ENCODE data around the gene PTPN12.
A peak's percentile ranks its signal among the peaks of the same experiment; 100 is the strongest.
"Not testable (repeated sequence)": the region's sequence is repeated elsewhere in the genome, so short reads cannot be mapped to it uniquely, and the experiment has no call there.

The PTPN12 gene

DNA sequence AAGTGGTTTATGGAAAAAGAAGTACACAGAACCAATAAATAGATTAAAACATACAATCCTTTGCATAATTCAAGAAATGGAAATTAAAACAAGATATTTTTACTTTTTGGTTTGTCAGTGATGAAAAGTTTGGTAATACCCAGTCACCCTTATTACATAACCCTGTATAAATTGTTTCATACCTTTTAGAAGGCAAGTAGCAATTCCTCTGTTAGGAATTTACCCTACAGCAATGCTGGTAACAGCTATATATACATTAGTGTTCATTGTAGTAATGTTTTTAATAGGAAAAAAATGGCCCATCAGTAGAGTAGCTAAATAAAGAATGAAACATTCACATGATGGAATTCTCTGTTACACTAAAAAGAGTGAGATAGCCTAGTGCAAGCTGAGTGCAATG, 42.7 kb downstream of the PTPN12 start:
- DNase-seq (ENCODE audit: low spot score): no peak

DNA sequence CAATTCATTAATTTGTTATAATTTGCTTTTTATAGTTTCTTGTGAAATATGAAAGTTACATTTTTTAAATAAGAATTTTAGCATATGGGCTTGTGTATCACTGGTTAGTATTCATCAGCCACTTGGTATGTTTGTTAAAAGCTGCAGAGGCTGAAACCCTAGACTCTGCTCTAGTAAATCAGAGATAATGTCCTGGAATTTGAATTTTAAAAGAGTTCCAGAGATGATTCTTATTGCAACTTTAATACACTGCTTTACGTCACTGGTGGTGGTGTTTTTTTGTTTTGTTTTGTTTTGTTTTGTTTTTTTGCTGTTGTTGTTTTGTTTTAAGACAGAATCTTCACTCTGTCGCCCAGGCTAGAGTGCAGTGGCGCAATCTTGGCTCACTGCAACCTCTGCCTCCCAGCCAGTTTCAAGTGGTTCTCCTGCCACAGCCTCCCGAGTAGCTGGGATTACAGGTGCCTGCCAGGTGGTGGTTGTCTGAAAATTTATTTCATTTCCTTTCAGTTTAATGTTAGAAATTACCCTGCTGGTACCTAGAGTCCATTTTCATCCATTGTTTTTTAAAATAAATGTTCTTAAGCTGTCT, 43.8 kb downstream of the PTPN12 start:
- DNase-seq (ENCODE audit: low spot score): no peak

DNA sequence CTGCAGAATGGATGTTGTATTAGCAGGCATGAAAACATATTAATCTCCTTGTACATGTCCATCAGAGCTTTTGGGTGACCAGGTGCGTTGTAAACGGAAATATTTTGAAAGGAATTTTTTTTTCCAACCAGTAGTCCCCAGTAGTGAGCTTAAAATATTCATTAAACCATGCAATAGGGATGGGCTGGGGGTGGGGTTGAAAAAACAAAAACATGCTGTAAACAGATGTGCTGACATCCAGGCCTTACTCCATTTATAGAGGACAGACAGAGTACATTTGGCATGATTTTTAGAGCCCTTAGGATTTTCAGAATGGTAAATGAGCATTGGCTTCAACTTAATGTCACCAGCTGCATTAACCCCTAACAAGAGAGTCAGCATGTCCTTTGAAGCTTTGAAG, 50.2 kb downstream of the PTPN12 start:
- DNase-seq (ENCODE audit: low spot score): no peak

DNA sequence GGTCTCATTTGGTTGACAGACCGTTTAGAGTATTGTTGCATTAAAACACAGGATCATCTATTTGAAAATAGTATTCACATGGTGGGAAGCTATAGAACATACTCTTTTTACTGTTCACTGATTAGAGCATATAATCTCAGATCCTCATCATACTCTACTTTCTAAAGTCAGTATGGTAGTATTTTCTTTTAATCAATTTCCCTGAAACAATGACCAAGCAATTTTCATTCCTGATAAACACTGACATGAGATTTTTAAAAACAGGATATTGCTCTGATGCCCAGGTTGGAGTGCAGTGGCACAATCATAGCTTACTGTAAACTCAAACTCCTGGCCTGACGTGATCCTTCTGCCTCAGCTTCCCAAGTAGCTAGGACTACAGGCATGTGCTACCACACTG, 63.9 kb downstream of the PTPN12 start:
- no peak for DNase-seq (ENCODE audit: low spot score)

DNA sequence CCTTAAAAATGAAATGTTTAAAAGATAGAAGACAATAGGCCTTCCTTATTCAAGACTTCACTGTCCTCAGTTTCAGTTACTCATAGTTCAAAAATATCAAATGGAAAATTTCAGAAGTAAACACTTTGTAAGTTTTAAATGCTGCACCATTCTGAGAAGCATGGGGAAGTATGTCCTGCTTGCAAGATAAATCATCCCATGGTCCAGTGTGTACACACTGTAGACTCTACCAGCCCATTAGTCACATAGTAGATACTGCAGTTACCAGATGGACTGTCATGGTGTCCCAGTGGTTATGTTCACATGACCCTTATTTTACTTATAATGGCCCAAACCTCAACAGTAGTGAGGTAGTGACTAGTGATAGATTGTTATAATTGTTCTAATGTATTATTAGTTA, 69.5 kb downstream of the PTPN12 start:
- DNase-seq (ENCODE audit: low spot score): no peak

DNA sequence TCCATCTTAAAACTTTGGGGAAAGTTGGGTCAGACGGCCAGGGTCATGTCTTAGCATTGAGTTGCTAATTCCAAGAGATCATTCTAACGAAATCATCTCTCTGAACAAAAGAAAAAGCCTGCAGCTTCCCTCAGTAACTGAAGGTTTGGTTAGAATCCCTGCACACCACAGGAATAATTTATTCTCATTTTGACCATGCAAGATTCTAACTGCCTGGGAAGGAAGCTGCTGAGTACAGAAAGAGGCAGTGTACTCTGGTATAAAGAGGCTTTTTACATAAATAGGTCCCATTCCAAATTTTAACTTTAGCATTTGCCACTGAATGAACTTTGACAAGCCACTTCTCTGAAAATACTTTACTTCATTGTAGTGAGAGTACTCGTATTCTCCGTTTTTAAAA, 82.2 kb downstream of the PTPN12 start:
- DNase-seq (ENCODE audit: low spot score): no peak

DNA sequence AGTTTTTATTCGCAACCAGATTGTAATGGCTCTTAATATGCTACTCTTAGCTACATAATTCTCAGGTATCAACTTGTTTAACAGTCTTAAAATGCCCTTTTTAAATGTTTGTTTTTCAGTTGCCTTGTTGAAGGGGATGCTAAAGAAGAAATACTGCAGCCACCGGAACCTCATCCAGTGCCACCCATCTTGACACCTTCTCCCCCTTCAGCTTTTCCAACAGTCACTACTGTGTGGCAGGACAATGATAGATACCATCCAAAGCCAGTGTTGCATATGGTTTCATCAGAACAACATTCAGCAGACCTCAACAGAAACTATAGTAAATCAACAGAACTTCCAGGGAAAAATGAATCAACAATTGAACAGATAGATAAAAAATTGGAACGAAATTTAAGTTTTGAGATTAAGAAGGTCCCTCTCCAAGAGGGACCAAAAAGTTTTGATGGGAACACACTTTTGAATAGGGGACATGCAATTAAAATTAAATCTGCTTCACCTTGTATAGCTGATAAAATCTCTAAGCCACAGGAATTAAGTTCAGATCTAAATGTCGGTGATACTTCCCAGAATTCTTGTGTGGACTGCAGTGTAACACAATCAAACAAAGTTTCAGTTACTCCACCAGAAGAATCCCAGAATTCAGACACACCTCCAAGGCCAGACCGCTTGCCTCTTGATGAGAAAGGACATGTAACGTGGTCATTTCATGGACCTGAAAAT, 89.7 kb downstream of the PTPN12 start:
- DNase-seq (ENCODE audit: low spot score): no peak

DNA sequence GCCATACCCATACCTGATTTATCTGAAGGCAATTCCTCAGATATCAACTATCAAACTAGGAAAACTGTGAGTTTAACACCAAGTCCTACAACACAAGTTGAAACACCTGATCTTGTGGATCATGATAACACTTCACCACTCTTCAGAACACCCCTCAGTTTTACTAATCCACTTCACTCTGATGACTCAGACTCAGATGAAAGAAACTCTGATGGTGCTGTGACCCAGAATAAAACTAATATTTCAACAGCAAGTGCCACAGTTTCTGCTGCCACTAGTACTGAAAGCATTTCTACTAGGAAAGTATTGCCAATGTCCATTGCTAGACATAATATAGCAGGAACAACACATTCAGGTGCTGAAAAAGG, 90.2 kb downstream of the PTPN12 start:
- DNase-seq (ENCODE audit: low spot score): no peak

DNA sequence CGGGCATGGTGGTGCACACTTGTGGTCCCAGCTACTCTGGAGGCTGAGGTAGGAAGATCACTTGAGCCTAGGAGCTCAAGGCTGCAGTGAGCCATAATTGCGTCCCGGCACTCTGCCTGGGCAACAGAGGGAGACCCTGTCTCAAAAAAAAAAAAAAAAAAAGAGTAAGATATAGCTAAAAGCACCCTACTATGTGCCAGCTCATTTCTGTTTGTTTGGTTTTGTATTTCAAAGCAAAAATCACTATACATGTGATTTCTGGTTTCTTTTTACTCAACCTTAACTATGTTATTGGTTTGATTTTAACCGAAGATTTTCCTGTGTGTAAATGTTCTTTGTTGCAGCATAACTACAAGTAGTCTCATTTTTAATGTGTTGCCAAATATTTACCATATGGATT, 92.7 kb downstream of the PTPN12 start:
- DNase-seq (ENCODE audit: low spot score): no peak

DNA sequence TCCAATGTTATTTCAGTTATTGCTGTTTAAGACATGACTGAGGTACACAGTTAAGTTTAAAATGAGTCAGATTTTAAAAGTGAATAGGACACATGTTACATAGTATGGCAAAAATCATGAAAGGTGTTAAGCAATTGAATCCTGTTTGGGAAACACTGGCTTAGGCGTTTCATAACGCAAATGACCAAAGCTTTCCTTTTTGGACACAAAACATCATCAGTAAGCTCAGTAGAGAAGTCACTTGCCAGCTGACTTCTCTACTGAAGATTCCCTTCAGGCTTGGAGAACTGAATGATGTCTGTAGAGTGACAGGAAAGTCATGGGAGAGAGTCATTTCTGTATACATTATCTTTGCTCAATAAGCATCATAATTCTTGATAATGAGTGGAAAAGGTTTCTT, 94.7 kb downstream of the PTPN12 start:
- no peak for DNase-seq (ENCODE audit: low spot score)

DNA sequence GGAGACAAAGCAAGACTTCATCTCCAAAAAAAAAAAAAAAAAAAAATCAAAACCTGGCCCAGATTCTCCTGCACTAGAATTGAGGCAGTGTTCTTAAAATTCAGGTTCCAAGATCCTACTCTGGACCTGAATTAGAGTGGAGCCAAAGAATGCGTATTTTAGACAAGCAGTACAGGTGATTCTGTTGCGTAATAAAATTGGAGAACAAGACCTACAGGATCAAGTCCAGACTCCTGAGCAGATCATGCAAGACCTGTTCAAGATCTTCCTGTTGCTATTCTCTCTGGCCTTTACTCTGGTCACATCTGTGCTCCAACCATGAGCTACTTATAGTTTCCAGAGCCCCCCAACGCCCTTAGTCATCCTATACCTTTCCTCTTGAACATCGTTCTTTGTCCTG, 107.7 kb downstream of the PTPN12 start:
- DNase-seq (ENCODE audit: low spot score): no peak

DNA sequence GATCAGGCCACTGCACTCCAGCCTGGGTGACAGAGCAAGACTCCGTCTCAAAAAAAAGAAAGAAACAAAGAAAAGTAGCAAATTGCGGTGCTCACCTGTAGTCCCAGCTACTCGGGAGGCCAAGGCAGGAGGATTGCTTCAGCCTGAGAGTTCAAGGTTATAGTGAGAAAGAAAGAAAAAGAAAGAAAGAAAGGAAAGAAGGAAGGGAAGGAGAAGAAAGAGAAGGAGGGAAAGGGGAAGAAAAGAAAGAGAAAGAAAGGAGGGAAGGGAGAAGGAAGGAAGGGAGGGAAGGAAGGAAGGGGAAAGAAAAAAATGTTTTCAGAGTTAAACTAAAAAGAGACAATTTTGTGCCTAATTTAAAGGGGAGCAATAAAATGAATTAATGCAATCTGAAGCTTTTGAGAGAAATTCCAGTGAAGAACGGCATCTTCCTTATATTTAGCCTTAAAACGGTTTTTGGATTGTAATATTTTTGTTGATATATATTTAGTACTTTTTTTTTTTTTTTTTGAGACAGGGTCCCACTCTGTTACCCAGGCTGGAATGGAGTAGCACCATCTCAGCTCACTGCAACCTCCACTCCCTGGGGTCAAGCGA, 111.7 kb downstream of the PTPN12 start:
- DNase-seq (ENCODE audit: low spot score): no peak

DNA sequence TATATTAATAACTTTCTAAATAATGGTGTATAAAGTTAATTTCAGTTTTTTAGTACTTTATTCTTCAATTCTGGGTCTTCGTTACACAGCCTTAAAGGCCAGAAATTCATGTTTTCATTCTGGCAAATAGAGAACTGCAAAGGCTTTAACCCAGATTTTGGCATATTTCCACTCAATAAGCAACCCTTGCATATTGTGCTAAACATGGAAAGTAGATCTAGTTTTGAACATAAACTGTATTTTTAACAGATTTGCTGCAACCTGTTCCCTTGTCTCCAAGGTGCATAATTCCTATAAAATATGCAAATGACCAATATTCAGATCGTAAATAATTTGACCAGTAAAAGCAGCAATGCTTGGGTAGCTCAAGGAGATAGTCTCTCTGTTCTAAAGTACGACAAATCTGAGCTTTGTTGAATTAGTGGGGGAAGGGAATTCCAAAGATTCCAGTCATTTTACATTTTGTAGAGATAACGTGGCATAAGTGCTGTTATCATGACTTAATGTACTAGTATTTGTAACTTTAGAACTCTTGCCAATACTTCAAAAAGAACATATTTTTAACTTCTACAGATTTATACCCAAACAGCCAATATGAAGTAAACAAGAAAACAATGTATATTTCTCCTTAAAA, 112.7 kb downstream of the PTPN12 start:
- no peak for DNase-seq (ENCODE audit: low spot score)

DNA sequence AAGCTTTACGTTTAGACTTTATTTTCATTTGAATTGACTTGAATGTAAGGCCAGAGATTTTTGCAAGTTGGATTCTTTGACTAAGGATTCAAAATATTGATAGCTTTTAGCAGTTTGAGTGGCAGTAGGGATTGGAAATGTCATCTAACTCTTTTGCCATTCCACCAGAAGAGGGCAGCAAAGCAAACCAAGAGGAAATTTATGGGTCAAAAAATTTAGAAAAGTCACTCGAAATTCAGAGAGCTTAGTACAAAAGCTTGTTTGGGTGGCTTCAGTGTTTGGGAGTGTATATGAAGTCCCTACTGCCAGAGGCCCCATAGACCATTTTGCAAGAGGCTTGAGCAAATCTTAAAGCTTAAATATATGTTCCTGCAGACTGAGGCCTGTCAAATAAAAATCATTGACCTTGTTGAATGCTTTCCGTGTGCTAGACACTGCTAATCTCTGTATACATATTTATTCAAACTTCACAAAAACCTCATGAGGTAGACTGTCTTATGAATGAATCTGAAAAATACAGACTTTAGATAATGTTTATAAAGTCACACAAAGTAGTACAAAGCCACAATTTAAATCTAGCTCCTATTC, 114.6 kb downstream of the PTPN12 start:
- peak; percentile 67 for DNase-seq (ENCODE audit: low spot score)

DNA sequence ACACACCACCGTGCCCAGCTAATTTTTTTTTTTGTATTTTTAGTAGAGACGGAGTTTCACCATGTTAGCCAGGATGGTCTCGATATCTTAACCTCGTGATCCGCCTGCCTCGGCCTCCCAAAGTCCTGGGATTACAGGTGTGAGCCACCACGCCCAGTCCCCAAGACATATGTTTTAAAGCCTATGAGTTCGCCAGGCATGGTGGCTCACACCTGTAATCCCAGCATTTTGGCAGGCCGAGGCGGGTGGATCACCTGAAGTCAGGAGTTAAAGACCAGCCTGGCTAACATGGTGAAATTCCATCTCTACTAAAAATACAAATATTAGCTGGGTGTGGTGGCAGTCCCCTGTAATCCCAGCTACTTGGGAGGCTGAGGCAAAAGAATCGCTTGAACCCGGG, 115.7 kb downstream of the PTPN12 start:
- DNase-seq (ENCODE audit: low spot score): not testable (repeated sequence)

DNA sequence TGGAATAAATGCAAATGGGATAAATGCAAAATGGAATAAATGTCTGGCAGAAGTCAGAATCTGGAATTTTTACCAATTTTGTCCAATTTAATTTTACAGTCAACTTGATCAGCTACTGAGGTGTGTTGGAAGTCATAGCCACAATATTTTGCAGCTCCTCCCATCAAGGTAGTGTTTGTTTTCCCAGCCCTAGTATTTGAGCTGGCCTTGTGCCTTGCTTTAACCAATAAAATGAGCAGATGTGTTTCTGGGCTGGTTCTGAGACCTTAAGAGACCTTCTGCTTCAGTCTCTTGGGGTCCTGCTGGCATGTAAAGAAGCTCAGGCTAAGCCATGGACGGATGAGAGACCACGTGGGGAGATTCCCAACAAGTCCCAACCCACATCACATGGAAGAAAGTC, 116.5 kb downstream of the PTPN12 start:
- no peak for DNase-seq (ENCODE audit: low spot score)

DNA sequence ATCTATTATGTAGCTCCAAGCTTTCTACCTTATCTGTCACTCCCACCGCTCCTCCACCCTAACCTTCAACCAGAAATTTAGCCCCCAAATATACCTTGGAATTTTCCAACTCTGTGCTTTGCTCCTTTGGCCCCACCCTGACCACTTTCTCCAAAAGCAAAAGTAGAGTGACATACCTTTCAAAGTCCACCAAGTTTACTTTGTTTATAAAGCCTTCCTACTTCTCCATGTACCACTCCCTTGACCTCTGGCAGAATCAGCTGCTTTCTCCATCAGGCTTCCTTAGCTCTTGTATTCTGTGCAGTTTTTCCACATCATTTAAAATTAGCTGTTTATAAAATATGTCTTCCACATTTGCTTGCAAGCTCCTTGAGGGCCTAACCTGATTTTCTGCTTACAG, 118.3 kb downstream of the PTPN12 start:
- no peak for DNase-seq (ENCODE audit: low spot score)

DNA sequence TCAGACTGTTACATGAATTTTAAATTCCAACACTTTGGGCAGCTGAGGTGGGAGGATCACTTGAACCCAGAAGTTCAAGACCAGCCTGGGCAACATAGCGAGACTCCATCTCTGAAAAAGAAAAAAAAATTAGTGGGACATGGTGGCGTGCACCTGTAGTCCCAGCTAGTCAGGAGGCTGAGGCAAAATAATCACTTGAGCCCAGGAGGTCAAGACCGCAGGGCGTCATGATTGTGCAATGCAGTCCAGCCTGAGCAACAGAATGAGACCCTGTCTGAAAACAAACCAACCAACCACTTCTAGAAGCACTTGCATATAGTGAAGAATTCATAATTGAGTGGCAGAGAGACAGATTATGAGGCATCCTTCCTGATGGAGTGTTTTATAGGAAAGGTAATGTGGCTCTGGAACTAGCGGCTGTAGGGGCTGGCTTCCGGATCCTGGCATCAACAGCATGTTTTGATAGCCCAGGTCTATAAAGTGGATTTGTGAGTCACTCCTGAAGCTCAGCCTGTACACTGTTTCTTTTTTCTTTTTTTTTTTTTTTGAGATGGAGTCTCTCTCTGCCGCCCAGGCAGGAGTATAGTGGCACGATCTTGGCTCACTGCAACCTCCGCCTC, 118.9 kb downstream of the PTPN12 start:
- DNase-seq (ENCODE audit: low spot score): no peak

DNA sequence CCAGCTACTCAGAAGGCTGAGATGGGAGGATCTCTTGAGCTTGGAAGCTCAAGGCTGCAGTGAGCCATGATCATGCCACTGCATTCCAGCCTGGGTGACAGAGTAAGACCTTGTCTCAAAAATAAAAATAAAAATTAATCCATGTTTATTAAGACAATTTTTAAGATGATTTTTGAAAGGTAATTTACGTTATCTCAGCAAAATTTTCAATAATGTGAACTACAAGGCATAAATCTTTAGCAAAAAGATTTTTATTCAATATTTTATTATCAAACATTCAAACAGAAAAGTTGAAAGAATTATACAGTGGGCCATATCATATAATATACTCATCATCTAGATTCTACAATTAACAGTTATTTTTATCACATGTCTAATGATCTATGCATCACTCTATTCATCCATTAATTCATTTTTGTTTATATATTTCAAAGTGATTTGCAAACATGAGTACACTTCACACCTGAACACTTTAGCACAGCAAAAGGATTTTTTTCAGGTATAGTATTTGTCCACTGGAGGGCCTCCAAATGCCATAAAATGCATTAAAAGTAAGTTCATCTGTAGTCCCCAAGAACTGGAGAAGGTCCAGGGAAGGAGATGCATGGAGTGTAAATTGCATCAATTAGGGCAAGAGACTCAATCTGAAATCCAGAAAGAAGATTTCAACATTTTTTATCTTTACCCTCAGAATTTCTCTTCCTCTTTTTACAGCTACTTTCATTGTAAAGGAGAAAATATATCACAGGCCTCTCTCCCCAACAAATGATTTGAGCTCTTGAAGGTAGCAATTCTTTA, 120.5 kb downstream of the PTPN12 start:
- peak; percentile 56 for DNase-seq (ENCODE audit: low spot score)

DNA sequence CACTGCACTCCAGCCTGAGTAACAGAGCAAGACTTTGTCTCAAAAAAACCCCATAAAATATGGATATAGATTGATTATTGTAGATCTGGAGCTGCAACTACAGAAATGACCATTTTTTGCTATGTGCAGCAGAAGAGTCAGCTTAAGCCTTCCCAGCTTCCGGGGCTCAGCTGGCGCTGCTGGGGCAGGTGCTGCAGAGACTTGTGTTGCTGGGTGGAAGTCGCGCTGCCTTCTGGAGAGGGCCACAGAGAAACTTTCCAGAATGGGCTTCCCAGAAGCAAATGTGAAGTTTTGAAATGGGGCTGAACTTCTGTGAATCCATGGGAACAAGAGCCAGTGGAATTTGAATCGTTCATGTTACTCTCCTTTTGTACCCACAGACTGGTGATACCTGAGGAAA, 121.8 kb downstream of the PTPN12 start:
- no peak for DNase-seq (ENCODE audit: low spot score)

DNA sequence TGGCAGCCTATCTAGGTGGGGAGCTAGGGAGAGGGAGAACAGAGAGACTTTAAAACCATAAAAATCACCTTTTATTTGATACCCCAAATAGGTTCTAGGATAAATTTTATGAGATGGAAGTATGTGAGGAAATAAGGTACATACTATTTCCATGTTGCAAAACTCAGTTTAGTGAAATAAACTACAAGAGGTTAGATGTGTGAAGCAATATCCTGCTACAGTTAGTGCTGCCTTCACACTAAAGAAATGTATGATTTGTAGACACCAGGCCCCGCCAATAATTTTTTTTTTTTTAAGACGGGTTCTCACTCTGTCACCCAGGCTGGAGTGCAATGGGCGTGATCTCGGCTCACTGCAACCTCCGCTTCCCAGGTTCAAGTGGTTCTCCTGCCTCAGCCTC, 124.7 kb downstream of the PTPN12 start:
- no peak for DNase-seq (ENCODE audit: low spot score)

DNA sequence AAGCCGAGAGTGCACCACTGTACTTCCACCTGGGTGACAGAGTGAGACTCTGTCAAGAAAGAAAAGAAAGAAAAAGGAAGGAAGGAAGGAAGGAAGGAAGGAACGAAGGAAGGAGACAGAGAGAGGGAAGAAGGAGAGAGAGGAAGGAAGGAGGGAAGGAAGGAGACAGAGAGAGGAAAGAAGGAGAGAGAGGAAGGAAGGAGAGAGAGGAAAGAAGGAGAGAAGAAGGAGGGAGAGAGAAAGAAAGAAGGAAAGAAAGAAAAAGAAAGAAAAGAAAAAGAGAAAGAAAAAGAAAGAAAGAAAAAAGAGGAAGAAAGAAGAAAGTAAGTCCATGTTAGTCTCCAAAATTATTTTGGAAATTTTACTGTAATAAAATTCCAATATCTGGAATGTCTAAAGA, 125.8 kb downstream of the PTPN12 start:
- DNase-seq (ENCODE audit: low spot score): no peak

Data from CD4-positive, alpha-beta T cell treated with Interleukin-2 at 100 ng/mL for 4 hours (primary cell).